GM21367 (cell line): ENCODE data around the gene FSCB.
"Not testable (repeated sequence)": the region's sequence is repeated elsewhere in the genome, so short reads cannot be mapped to it uniquely, and the experiment has no call there.

Source experiments
- ATAC-seq: cut with Tn5 transposase; IDR thresholded peaks from one replicate; pipeline ENCODE4 v1.9.1; 2021; ENCODE audit not compliant: unreplicated experiment

FSCB gene

DNA sequence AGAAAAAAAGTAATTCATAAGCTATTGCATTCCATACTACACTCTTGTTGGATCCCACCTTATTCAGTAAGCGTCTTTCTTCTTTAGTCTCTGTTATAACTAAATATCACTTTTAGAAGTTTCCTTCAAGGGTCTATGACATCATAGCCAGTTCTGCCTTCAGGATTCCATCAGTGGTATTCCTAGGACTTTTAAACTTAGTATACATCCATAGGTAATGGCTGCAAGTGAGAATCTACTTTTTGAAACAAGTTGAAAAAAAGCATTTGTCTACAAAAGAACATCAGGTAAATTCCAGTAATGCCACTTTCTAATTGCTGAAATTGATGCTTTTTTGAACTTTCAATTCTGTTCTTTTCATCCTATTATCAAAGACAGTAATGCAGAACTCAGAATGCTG lies at the start of gene FSCB:
FSCB (minus strand) TSS at position 101 of the 400 bp plus-strand sequence. CDS start 296 bp downstream, outside the sequence.
- no peak for ATAC-seq

GRCh38 chr14:44531658-44532057 lies 24.6 kb upstream of the FSCB start:
- ATAC-seq, result no peak

- no peak for ATAC-seq
These were observed 23.4 kb upstream of the FSCB start for GRCh38 chr14:44530475-44530874.

- no peak for ATAC-seq
These were observed 21.9 kb upstream of the FSCB start for GRCh38 chr14:44529026-44529425.

GRCh38 chr14:44528180-44528579 lies 21.1 kb upstream of the FSCB start:
- ATAC-seq, result no peak

DNA sequence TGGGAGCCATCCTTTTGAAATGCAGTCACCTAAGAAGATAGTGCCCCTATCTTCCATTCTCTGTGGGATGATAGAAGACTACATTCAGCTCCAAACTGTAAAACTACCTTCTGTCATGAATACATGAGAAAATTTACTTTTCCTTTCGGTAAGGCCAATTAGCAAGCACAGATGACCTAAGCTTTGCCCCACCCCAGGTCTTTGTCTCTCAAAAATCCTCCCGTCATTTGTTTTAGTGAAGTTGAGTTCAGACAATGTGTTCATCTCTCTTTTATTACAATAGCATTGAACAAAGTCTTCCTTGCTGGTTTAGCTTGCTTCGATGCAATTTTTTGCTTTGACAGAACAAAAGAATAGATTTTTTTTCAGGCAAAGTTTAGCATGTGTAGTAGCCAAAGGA lies 18.2 kb upstream of the FSCB start:
- no peak for ATAC-seq

DNA sequence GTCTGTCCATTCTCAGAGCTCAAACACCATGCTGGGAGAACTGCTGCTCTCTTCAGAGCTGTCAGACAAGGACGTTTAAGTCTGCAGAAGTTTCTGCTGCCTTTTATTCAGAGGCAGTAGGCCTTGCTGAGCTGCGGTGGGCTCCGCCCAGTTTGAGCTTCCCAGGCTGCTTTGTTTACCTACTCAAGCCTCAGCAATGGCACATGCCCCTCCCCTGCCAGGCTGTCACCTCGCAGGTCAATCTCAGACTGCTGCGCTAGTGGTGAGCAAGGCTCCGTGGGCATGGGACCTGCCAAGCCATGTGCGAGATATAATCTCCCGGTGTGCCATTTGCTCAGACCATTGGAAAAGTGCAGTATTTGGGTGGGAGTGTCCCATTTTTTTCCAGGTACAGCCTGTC lies 8.6 kb upstream of the FSCB start:
- not testable (repeated sequence) for ATAC-seq

- ATAC-seq, result no peak
These were observed 1.8 kb upstream of the FSCB start for GRCh38 chr14:44508834-44509233.

DNA sequence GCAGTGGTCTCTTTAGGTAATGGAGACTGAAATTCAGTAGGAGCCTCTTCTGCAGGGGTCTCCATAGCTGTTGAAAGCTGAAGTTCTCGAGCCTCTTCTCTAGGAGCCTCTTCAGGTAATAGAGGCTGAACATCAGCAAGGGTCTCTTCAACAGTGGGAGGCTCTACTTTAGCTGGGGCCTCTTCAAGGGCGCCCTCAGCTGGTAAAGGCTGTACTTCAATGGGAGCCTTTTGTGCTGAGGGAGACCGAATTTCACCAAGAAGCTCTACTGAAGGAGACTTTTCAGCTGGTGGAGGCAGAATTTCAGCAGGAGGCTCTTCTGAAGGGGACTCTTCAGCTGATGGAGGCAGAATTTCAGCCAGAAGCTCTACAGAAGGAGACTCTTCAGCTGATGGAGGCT lies 1.5 kb downstream of the FSCB start:
- ATAC-seq, result no peak

DNA sequence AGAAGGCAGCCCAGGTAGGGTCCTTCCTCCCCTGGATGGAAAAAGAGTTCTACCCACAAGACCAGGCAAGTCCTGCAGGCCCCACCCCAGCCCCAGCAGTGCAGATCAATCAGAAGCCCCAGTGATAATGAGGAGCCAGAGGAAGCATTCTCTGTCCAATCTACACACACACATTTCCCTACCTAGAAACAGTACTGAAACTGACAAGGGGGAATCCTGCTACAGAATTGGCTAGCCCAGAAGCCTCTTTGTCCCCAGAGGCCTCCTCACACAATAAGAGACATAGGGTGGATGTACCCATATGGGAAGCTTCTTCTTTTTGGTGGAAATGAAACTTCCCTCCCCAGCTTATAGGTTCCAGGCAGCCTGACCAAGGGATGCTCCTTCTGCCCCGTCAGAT lies 9.9 kb downstream of the FSCB start:
- no peak for ATAC-seq

- no peak for ATAC-seq
These were observed 12.9 kb downstream of the FSCB start for GRCh38 chr14:44494137-44494536.

- no peak for ATAC-seq
These were observed 16.1 kb downstream of the FSCB start for GRCh38 chr14:44490966-44491365.

GRCh38 chr14:44477953-44478352 lies 29.1 kb downstream of the FSCB start:
- no peak for ATAC-seq

DNA sequence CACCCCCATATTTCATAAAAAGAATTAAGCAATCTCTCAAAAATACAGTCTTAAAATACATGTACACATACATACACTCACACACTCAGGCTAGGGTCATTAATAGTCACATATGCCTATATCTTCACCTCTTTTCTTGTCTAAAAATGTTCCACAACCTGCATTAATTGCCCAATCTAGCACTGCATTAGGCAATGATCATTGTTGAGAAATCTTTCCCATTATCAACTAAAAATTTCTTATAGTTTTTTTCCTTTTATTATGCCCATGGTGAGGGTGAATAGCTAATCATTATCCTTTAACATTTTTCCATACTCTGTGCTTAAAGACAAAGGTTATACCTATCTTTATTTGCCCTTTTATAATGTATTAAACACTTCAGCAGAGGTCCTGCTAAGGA lies 38.3 kb downstream of the FSCB start:
- no peak for ATAC-seq

- no peak for ATAC-seq
These were observed 43.6 kb downstream of the FSCB start for GRCh38 chr14:44463356-44464004.

- ATAC-seq, result no peak
These were observed 44.7 kb downstream of the FSCB start for GRCh38 chr14:44462381-44462780.

- ATAC-seq, result no peak
These were observed 45.3 kb downstream of the FSCB start for GRCh38 chr14:44461811-44462210.
